Occipital lobe (tissue), 2 donors: ENCODE results near the gene MAP1LC3C. TPM values are rescaled to one million over a fixed set of nuclear protein-coding genes. Genes with fewer than 3 reads are reported as not detected.
"Not testable (repeated sequence)": the region's sequence is repeated elsewhere in the genome, so short reads cannot be mapped to it uniquely, and the experiment has no call there.

Experiments
- DNase-seq: peaks from one replicate; lab custom pipeline; 2025; lab: John Stamatoyannopoulos, UW
- total RNA-seq: library from RNA; depleted of rRNA; stranded (reverse); fragments of >200 nt; gene quantifications from one replicate; pipeline ENCODE4 v1.2.3, GENCODE V29; 2014

Gene MAP1LC3C
- total RNA-seq, 1 donor from 2014 or later: 0.78 TPM

- no peak for DNase-seq
These were observed 6.2 kb downstream of the MAP1LC3C start for GRCh38 chr1:241992734-241993133.

GRCh38 chr1:241990040-241990439, 8.9 kb downstream of the MAP1LC3C start:
- peak; percentile 48 for DNase-seq

GRCh38 chr1:241988389-241988930, 10.4 kb downstream of the MAP1LC3C start:
- DNase-seq: not testable (repeated sequence)

- DNase-seq: no peak
These were observed 13.1 kb downstream of the MAP1LC3C start for GRCh38 chr1:241985787-241986186.

- DNase-seq: no peak
These were observed 19.0 kb downstream of the MAP1LC3C start for GRCh38 chr1:241979926-241980325.

GRCh38 chr1:241979071-241979470, 19.8 kb downstream of the MAP1LC3C start:
- no peak for DNase-seq

- no peak for DNase-seq
These were observed 22.7 kb downstream of the MAP1LC3C start for GRCh38 chr1:241976229-241976628.

GRCh38 chr1:241972703-241973369, 26.1 kb downstream of the MAP1LC3C start:
- DNase-seq: no peak

GRCh38 chr1:241968611-241969010, 30.3 kb downstream of the MAP1LC3C start:
- no peak for DNase-seq

GRCh38 chr1:241964550-241965282, 34.2 kb downstream of the MAP1LC3C start:
- no peak for DNase-seq

GRCh38 chr1:241963722-241964121, 35.2 kb downstream of the MAP1LC3C start:
- DNase-seq: no peak

- DNase-seq: no peak
These were observed 36.7 kb downstream of the MAP1LC3C start for GRCh38 chr1:241962153-241962552.

GRCh38 chr1:241957692-241958494, 41.0 kb downstream of the MAP1LC3C start, which contains the start of gene BECN2:
BECN2 (plus strand) TSS chr1:241957767; CDS start chr1:241957767, 0 bp downstream.
- DNase-seq: no peak

- DNase-seq: no peak
These were observed 48.5 kb downstream of the MAP1LC3C start for GRCh38 chr1:241950390-241950789.

- DNase-seq: no peak
These were observed 51.5 kb downstream of the MAP1LC3C start for GRCh38 chr1:241947354-241947753.

Other genes starting within 250 kb of the MAP1LC3C start
- 3.4 TPM for gene EXO1, start 150.9 kb downstream of the MAP1LC3C start, total RNA-seq
- gene BECN2, start 41.3 kb downstream of the MAP1LC3C start, total RNA-seq: not detected